Hematopoietic multipotent progenitor cell treated with erythropoietin and hydrocortisone succinate and interleukin-3 and kit ligand, for 8 days (in vitro differentiated cells): ENCODE data around the gene CFAP299.

ENCODE experiments used
- DNase-seq: peaks from one replicate; pipeline ENCODE4 v3.0.0-alpha.2; 2015

The CFAP299 gene

DNA sequence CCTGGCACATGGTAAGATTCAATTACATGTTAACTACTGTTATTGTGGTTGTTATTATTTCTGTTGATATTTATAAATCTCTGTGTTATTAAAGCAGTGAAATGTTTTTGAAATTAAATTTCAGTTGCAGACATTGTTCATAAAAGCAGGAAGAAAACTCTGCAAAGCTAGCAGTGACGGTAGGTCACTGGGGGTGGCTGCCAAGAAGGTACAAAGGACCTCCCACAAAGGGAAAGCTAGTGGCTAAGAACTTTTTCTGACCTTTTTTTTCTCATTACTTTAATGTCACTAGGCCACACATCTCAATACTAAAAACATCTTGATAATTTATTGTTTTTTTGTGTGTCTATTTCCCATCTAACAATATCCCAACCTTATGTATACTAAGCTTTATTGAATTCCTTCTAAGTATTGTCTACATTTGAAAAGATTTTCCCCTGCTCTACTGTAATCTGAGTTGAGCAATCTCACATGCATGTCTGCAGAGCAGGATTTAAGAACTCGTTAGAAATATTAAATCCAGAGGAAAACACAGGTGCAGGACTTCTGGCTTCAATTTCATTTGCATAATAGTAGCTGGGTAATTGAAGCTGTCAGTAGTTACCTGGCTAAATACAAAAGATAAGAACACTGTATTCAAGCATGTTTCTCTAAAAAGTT lies 197.3 kb downstream of the CFAP299 start:
- no peak for DNase-seq

DNA sequence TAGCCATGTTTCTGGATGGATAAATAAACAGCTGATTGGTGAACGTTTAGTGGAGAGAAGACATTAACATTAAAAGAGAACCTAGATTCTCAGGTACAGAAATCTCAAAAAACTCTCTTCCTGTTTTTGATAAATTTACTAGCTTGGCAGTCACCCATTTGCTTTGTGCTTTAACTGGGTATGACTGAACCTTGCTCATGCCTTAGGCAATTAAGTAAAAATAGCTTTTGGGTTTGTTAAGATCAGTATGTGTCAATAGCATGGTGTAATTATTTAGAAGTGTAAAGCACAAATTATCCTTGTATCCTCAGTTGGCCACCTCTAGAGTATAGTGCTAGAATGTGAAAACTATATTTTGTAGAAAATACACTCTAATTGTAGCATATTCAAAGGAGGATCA lies 200.0 kb downstream of the CFAP299 start:
- no peak for DNase-seq

DNA sequence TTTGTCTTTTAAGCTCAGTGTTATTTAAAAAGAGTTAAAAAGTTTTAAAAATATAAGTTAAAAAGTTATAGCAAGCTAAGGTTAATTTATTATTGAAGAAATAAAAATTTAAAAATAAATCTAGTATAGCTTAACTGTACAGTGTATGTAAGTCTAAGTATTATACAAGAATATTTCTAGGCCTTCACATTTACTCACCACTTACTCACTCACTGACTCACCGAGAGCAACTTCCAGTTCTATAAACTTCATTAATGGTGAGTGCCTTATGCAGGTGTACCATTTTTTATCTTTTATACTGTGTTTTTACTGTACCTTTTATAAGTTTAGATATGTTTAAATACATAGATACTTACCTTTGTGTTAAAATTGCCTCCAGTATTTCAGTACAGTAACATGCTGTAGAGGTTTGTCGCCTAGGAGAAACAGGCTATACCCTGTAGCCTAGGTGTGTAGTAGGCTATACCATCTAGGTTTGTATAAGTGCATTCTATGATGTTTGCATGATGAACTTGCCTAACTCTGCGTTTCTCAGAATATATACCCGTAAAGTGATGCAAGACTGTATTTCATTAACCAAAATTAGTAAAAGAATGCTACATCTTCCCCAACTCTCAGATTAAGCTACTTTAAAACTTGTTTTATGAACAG lies 202.9 kb downstream of the CFAP299 start:
- no peak for DNase-seq

DNA sequence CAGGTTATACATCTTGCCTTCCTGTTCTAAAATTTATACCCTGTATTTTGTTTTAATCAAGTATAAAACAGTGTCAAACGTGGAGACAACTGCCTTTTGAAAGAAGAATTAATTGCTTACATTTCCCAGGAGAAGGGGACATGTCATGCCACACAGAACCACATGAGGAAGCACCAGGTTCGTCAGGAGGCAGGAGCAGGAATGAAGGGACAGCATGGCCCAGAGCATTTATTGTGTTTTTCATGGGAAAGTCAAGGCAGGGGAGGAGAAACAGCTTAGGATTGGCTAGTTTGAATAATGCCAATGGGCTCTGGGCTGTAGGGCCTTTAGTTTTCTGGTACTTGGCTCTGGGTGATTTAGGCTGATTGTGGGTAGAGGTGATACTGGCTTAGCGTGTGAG lies 203.7 kb downstream of the CFAP299 start:
- DNase-seq: no peak

DNA sequence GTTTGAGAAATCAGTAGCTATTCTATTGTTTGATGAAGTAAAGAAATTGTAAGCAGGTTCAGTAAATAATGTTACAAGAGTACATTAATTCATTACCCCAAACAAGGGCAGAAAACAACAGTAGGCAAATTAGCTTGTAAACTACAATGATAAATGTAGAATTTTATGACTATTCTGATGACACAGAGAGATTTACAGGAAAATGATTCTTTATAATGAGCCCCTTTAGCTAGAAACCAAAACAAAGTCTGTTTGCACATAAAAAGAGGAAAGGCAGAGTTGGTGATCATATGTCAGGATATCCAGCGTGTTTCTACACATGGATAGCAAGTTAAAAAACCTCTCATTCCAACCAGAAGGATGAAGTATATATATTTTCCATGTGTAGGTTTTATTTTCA lies 204.8 kb downstream of the CFAP299 start:
- no peak for DNase-seq

DNA sequence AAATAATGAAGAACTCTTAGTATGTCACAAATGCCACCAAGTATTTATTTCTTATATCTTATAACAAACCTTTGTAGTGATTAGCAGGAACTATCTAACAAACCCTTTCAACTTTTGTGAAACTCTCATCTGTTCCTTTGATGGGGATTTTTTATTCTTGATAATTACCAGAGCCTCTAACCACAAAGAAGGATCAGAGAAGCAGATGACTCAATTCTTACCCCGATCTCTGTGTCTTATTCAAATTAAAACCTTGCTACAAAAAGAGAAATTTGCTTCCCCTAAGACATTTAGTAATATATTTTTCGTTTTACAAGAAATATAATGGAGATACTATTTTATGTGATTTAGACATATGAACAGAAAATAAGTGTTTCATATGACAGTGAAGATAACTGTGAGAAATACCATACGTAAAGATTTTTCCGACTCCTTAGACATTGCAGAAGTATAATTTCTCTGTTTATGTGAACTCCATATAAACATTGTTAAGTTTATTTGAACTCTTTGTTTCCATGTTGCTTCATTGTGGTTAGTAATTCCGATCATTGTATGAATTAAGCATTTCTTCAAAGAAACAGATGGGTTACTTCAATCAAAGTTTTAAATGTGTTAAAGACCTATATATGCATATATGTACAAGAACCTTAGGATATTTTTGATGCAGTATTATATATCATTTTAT lies 205.4 kb downstream of the CFAP299 start:
- no peak for DNase-seq

DNA sequence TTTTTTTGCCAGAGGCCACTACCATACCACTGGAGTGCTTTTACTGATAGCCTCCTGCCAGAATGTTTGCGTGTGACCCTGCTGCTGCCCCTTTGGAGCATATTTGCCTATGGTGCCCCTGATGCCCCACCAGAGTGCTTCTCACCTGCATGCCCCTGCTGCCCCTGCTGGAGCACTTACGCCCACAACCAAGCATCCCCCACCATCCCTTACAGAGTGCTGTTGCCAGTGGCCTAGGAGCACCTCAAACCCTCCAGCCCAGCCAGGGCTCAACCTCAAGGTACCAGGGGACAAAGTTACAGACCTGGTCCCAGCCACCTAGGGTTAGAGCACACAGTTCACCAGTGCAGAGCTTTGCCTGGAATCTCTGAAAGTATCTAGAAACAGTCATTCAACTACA lies 207.2 kb downstream of the CFAP299 start:
- DNase-seq: no peak

DNA sequence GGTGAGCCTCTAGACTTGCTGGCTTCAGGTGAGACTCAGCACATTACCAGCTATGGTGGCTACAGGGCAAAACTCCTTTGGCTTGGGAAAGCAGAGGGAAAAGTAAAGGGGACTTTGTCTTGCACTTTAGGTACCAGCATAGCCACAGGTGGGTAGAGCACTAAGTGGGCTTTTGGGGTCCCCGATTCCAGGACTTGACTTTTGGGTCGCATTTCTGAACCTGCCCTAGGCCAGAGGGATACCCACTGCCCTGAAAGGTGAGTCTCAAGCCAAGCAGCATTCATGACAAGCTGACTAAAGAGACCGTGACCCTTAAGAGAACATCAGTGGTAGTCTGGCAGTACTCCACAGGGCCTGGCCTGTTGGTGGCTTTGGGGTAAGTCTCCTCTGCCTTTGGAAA lies 224.8 kb downstream of the CFAP299 start:
- no peak for DNase-seq

DNA sequence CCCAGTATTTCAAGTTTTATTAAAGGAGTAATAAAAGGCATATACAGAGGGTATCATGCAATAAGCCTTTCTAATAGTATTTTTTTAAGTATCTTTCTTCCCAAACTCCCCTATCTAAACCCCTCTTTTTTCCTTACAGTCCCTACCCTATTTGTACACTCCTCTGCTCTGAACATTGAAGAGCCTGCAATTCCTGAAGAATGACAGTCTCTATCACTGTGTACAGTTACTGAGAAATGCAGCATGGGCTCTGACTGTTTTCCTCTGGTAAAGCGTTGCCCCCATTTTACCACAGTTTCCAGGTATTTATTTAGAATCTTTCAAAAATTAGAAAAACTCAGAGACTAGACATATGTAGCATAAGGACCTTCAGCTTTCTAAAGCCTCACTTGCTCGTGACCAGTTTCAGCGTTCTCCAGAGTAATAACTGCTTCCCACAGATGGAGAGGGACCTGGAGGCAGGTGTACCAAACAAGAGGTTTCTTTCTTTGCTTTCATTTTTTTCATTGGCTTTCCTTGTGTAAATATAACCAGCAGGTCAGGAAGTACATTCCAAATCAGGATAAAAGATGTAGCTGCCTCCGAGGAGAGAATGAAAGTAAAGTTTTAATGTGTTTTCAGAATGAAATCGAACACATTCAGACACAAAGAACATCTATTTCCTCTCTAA lies 230.8 kb downstream of the CFAP299 start:
- DNase-seq: no peak

DNA sequence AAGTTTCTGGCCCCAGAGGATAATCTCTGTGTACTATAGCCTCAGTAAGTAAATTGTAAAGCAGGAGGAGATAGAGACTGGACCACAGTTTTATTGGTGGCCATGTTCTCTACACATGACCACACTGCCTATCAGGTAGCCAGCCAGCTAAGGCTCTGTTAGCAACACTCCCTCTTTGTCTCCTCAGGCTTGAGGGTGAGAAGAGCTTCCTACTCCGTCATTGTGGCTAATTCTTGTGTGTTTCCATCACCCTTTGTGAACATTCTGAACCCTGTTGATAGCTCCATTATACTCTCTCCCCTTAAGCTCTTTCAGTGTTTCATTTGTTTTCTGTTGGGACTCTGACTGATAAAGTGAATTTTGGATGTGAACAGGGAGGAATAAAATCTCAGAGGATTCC lies 233.4 kb downstream of the CFAP299 start:
- no peak for DNase-seq

DNA sequence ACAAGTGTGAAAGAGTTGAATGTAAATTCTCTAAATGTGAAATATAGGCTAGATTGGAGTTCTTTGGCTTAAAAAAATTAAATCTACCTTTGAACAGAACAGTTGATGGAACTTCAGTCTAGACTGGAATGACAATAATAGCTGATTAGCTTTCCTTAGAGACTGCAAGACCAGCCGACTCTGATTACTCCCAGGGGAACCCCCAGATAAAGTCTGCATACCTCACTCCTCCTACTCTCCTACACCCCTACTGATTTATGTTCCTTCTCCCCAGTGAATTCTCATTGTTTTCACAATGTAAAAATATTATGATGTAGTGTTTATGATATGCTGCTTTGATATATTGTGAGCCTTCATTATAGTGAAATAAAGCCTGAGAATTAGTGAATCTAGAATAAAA lies 241.3 kb downstream of the CFAP299 start:
- no peak for DNase-seq

DNA sequence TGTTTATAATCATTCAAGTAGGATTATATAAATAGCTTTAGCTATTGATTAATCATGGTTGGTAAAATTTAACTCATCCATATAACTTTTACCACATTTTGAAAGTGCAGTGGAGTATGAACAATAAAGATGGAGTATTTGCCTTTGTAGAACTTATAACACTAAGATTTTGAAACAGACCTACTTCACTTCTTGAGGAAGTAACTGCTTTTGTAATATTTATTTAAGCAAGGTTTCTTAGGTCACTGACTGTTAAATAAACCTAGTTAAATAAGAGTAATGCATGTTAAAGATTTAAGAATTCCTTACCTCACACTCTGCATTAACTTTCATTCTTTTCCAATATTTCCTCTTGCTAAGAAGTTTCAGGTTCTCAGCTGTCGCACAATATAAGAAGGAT lies 242.5 kb downstream of the CFAP299 start:
- DNase-seq: no peak

DNA sequence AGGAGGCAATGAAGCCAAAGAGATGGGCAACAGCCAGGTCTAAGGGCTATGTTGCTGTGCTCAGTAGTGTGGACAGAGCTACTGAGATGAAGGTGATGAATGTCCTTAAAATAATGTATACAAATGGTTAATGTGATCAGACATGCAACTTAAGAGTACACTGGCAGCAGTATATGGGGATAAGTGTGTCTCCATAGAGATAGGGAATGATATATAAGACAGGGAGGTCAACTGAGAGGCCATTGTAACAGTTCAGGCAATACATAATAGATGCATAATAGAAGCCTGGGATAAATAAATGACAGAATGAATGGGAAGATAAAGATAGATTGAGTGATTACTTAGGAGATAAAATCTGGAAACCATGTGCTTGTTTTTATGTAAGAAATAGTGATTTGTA lies 250.0 kb downstream of the CFAP299 start:
- DNase-seq: no peak

DNA sequence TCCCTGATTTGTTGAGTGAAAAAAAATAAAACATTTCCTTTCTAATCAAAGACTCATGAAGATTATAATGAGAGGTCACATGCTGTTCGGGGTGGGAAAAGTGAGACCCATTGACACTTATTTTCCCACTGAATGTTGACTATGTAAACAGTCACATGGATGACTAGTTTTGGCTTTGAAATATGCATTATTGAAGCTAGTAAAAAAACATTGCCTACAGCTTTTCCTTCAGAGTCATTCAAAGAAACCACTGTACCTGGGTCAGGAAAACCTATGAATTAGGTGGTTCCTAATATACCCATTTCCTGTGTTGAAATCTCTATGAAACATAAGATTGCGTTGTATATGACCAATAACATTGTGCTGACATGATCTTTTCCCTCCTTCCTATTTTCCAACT lies 251.2 kb downstream of the CFAP299 start:
- DNase-seq: no peak

DNA sequence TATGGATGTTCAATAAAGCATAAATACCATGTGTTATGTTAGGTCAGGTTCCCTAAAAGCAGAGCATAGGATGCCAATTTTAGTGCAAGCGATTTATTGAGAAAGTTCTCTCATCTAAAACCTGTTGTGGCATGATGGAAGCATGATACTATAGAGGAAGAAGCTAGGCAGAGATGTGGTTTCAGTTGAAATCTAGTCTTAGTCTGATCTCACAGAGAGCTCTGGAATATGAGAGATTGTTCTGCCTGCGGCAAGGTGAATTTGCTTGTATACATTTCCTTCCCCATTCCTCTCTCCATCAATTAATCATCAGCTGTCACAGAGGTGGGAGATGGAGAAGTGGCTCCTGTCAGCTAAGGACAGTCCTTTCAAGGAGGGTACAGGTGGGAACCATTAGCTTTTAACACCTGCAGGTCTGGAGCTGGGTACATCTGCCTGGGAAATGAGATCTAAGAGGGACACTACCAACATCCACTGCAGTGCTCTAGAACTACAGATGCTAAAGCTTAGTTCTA lies 252.4 kb downstream of the CFAP299 start:
- no peak for DNase-seq

DNA sequence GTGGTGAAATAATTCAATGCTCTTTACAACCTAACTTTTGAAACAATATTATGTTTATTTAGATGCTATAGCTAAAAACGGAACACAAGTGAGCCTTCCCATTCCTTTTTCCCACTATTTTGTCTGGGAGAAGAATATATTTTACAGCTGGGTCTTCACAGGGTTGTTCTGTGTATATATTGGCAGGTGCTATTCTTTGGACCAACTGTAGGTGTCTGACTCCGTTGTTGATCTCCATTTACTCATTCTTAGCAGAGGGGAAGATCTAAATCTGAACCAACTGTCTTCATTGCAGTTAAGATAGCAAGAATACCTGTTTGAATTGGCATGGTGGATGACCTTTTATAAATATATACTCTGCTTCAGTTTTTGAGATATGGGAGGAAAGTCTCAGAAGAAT lies 257.4 kb downstream of the CFAP299 start:
- DNase-seq: no peak

DNA sequence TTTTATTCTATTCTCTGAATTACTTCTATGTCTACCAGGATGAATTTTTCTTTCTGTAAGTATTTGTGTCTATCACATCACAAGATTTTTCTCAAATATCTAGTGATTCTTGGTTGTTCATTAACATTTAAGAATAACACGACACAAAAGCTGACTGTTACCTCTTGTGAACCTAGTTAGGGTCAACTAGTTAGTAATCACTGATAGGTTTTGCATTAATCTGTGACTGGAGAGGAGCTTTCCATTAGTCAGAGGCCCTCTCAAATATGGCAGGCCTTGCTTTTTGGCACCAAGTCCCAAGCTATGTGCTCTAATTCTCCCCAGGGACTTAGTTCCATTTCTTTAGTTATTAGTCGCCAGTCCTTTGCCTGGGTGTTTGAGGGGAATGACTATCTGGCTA lies 259.2 kb downstream of the CFAP299 start:
- DNase-seq: no peak

DNA sequence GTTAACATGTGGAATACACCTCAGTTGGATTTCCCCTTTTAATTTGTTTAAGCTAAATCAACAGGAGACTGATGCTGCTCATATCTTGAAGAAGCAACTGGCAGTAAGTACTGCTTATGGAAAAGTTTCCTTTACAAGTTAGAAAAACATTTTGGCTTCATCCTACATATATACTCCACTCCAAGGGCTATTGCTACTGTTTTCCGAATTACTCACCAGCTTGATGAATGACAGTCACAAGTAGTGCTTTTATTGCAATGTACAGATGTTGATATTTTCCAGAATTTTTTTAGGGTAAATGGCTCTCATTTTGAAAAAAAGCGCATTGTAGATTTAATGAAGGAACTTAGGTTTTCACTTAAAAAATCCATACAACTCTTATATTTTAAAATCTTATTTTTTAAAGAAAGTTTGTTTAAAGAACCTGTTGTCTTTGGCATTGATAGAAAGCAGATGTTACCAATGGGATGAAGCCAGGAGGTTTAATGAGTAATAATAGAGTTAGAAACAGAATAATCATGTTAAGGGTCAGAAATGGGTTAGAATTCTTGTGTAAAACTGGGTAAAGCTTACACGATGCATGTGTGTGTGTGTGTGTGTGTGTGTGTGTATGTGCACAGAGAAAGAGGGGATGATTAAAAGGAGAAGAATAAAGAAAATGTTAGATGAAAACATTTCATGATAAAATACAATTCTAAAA lies 272.9 kb downstream of the CFAP299 start:
- no peak for DNase-seq

DNA sequence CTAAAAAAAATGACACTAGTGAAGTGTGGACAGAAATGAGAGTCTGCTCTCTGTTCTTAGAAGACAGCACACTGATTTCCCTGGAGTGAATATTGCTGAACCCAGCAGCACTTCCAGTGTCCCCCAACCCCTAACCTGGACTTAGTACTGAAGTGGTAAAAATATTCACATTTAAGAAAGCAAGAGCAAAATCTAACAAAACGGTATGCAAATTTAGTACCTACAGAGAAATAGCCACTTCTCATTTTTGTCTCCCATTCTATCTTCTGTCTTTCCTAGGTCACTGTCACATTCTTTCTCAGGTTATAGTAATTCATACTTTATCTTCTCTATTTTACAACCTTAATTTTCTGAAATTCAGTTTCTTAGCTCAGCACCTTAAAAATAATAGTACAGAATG lies 274.7 kb downstream of the CFAP299 start:
- DNase-seq: no peak

DNA sequence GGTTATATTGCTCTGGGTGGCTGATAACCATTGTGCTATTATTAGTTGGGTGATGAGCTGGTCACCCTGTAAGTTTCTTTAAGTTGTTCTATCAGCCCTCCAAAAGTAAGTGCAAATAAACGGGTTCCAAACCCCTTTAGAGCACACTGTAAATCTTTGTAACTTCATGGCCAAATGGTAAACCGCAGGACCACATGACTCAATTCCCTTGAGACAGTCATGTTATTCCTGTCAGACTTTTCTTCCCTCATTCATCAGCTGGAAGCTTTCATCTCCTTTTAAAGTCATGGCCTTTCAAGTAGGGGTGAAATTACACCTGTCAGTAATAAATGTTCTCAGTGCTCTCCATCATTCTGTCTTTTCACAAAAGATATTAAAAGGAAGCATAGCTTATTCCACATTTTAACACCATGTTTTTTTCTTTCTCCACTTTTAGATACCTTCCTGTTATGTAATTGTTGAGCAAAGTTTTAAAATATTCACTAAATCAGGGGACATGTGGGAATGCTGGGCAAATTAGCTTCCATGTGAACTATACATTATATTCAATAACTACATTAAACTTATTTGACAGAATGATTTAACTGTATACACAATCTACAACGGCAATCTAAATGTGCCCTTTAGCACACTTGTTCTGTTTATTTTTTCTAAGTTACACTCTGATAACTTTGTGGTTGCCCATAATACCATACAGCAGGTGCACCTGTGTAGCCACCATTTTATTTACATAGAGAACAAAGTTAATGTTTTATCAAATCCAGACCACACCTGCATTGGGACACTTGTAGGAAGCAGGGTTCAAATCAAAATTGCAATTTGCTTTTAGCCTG lies 275.5 kb downstream of the CFAP299 start:
- DNase-seq: no peak

DNA sequence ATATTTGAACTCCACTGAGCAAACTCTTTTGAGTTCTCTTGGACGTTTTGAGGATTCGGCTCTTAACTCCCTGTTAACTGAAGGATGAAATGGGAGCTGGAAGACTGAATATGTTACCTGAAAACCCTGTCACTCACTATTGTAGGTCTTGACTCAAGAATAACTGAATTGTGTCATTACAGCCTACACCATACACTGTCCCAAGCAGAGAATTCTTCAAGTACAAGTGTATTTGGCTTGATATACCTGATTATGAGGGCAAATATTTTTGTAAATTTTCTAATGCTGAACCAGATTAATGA lies 276.1 kb downstream of the CFAP299 start:
- no peak for DNase-seq

DNA sequence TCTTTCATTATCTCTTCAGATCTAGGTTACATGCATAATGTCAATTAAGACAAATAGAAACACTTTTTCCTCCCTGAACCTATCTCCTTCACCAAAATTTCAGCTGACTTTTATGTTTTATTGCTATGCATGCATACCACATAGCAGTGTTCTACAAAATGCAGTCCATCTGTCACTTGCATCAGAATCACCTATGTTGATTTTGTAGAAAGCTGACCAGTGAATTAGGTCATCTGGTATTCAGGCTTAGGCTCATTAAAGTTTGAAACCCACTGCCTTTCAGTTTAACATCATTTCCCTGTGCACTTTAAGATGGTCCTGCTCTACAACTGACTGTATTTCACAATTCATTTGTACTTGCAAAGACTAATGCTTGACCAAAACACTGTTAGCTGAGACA lies 277.9 kb downstream of the CFAP299 start:
- no peak for DNase-seq
